NCI-H146 treated with DMSO at 0.1 percent for 48 hours (cell line): ENCODE results near the gene ITGA8.
A peak's percentile ranks its signal among the peaks of the same experiment; 100 is the strongest.
"Not testable (repeated sequence)": the region's sequence is repeated elsewhere in the genome, so short reads cannot be mapped to it uniquely, and the experiment has no call there.

Experiments used
- DNase-seq: peaks from one replicate; lab custom pipeline; 2025; ENCODE audit not compliant: unreplicated experiment; lab: John Stamatoyannopoulos, UW

ITGA8 gene

DNA sequence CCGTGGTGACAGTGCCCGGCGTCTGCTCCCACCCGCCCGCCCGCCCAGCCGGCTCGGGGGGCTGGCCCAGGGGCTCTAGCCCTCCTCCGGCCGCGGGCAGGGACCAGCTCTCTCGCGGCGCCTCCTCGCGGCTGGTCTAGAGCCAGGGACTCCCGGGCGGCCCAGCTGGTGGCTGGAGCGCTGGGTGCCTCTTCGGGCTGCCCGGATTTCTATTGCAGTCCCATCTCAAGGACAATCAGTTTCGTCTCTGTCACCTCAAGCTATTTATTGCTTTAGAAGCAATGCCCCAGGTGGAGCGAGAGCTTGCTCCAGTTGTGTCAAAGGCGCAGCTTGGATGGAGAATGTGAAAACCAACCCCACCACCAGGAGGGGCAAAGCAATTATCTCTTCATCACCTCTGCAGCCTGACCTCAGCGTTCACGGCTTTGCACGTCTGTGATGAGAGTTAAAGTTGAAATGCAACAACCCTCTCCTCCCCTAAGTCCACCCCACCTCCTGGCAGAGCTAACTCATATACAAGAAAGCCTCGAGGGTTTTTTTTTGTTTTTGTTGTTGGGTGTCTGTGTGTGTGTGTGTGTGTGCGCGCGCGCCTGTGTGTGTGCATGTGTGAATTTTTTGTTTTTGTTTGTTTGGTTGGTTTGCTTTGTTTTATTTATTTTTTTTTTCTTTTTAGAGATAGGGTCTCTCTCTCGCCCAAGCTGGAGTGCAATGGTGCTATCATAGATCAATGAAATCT, at the start of gene ITGA8:
ITGA8 (minus strand) TSS at position 24 of the 736 bp plus-strand sequence. CDS start 151 bp downstream, outside the sequence.
- DNase-seq, result peak; percentile 36

DNA sequence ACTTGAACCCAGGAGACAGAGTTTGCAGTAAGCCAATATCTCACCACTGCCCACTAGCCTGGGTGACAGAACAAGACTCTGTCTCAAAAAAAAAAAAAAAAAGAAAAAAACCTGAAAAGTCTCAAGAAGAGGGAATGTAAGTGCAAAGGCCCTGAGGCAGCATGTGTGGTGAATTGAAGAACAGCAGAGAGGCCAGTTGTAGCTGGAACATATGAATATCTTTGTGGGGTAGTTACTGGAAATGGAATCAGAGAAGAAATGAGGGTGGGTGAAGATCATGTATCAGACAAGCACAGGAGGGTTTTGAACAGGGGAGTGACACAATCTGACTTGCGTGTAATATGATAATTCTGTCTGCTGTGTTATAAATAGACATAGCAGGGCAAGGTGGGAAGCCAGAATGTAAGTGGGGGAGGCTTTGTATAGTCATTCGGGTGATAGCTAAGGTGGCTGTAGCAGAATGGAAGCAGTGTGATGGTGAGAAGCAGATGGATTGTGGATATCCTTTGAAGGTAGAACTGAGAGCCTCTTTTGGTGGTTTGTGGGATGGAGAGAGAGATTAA, 45.3 kb upstream of the ITGA8 start:
- no peak for DNase-seq

DNA sequence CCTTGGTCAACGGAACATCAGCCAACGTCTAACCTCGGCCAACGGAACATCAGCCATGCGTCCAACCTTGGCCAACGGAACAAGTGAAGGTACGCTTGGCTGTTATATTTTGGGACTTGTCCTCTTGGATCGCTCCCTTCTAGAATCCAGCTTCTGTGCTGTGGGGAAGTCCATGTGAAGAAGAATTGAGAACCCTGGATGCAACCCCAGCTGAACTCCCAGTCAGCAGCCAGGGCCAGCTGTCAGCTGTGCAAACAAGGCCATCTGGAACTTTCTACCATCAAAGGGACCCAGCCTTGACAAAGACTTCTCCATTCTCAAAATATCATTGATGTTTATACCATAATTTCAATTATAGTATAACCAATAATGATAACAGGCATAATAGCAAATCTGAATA, 43.3 kb upstream of the ITGA8 start:
- DNase-seq, result no peak

DNA sequence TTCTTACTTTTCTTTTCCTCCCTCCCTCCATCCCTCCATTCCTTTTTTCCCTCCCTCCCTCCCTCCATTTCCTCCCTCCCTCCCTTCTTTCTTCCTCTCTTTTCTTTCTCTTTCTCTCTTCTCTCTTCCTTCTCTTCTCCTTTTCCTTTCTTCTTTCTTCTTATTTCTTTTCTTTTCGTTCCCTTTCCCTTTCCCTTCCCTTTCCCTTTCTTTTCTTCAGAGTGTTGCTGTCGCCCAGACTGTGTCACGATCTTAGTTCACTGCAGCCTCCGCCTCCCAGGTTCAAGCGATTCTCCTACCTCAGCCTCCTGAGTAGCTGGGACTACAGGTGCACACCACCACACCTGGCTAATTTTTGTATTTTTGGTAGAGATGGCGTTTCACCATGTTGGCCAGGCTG, 42.5 kb upstream of the ITGA8 start:
- DNase-seq, result not testable (repeated sequence)

DNA sequence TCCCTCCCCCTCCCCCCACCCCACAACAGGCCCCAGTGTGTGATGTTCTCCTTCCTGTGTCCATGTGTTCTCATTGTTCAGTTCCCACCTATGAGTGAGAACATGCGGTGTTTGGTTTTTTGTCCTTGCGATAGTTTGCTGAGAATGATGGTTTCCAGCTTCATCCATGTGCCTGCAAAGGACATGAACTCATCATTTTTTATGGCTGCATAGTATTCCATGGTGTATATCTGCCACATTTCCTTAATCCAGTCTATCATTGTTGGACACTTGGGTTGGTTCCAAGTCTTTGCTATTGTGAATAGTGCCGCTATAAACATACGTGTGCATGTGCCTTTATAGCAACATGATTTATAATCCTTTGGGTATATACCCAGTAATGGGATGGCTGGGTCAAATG, 41.5 kb upstream of the ITGA8 start:
- DNase-seq, result not testable (repeated sequence)

DNA sequence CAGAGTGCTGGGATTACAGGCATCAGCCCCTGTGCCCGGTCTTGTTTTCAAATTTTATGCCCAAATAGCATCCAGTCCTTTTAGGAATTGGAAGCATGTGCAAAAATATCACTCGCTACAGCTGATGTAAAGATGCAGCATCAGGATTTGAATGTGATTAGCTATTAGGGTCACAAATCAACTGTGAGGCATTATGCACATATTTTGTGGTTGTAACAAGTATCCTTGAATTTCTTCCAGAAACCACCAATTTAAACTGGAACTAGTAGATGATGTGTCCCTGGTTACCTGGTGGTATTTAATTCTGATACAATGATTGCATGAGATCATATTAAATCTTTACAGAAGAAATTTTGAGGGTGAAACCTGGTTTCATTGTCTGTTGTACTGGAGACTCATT, 41.0 kb upstream of the ITGA8 start:
- no peak for DNase-seq

DNA sequence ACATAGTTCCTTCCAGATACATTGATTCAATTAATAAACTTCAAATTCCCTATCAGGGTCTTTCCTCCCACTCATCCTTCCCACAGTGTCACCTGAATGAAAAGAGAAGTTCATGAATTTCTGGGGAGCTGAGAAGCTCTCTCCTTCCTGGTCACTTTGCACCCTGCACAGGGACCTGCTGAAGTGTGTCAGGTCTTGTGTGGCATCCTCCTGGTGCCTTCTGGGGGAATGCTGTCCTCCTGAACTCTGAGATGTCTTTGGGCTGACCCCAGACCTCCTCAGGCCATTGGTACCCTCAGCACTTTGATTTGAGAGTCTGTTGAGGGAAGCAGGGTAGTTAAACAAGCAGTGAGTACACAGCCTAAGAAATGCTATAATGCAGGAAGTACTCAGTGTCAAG, 39.5 kb upstream of the ITGA8 start:
- DNase-seq, result no peak

DNA sequence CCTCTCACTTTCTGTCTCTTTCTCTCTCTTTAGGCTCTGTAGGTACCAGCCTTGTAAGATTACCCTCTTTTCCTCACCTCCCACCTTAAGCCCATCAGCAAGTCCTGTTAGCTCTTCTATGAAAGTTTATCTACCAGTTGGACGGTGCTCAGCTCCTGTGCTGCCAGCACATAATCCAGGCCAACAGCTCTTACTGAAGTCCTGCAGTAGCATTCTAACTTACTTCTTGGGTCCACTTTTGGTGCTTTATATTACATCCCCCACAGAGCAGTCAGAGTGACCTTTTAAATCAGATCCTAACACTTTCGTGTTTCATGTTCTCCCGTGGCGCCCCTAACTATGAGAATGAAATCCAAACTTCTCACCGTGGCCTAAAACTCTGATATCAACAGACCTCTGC, 38.9 kb upstream of the ITGA8 start:
- DNase-seq, result no peak

DNA sequence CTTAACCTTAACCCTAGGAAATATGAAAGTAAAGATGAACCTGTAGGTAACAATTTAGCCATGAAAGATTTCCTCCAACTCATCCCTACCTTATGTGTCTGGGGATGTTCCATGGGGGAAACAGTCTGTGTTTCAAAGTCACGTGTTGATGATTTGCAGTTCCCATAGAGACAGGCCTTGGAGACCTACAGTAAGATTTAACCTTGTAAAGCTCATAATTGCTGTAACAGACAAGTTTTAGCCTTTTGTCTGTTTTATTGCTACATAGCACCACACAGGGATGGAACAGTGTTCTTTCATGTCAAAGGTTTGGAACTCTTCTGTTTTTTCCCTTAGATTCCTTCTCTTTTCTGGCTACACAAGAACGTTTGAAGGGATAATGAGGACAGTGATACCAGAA, 35.2 kb upstream of the ITGA8 start:
- no peak for DNase-seq

DNA sequence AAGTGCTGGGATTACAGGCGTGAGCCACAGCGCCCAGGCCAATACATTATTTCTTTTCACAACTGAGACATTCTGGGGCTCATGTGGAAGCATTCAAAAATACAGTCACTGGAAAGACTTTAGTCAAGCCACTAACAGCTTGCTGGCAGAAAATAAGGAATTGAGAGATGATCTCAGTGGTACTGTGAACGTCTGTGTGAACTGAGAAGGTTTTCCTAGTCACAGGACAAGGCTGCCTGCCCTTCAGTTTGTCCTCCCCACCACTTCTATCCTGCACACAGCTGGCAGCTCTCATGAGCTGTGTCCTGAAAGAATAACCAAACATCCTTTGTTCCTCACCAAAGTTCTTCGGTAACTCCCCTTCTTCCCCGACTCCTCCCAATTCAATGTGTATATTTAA, 31.3 kb upstream of the ITGA8 start:
- no peak for DNase-seq

DNA sequence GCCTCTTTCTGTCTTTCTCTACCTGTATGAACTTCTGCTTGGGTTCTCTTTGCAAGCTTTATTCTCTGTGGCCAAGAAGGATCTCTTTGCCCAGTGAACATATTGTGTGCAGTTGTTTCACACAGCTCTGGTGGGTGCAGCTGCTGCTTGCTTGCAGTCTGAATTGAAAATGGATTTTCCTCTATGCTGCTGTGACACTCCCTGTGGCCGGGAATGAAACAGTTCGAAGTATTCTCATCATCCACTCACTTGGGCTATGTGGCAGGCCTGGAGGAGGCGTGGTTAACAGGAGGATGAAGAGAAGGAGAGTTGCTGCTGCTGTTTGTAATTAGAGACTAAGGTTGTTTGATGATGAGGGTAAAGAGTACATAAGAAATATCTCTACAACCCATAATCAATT, 28.4 kb upstream of the ITGA8 start:
- DNase-seq, result no peak

DNA sequence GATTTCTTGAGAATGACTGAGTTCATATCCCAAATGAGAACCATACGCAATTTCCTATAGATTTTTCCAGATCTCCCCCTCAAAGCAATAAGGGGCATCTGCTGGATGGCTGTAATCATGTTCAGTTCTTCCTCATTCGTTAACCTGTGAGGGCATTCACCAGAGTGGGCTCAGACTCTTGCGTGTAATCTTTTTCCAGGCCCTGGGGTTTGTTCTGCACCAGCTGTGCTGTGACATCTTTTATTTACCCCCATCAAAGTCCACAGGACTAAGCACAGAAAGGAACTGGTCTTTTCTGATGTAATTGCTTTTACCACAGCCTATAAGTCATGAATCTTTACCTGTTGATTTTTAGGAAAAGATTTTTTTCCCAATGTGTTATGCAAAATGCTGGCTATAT, 27.9 kb upstream of the ITGA8 start:
- DNase-seq, result no peak

DNA sequence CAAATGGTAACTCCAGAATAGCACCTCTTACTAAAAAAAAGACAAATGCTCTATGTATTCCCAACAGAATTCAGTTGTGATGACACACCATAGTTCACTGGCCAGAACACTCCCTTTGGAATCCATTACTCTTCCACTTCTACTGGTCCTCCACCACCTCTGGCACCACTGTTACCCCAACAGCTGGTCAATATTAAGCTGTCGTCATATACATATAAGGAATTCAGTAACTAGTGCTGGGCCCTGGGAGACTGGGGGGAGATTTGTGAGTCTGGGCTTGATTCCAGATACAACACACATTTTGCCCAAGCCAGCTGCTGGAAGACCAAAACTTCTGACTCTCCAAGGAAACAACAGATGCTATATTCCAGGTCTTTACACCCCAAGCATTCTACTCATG, 26.0 kb upstream of the ITGA8 start:
- no peak for DNase-seq

DNA sequence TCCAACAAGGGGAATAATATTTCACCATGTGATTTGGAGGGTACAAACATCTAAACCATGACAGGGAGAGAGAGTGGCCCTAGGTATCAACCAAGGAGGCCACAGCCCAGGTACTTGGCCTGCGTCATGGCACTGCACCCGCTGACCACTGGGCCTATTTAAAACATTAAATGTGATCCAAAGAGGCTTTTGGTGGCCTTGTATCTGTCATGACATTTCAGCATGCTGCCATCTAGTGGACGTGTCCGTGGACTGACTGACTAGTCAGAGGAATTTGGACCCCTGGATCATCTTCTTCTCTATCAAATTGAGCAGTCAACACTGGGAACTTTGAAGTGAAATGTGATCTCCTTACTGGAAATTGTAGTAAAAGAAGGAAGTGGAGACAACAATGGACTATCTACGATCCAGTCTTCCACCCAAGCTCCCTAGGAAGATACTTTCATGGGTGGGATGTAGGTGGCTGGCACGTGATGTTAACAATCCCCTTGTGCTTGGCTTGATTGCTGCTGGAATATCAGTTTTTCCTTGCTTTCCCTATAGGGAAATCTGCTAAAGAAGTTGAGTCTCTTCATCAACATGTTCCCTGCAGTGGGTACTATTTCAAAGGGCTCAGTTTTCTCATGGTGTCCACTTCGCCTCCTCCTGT, 24.6 kb upstream of the ITGA8 start:
- peak; percentile 36 for DNase-seq

DNA sequence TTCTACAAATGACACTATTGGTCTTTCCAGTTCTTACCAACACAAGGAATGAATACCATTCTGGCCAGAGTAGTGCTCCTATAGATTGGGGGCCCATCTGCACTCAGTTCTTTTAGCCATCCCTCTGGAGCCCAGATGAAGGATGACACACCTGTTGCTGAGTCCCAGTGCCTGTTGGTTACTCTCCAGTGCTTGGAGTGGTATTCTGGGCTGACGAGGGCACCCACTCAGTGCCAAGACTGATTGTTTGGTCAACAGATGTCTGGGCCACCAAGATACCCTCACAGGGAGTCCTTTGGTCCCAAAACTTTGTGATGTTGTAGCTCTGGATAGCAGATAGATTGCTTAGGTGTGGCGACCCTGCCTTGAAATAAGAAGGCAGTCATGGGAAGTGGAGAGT, 23.7 kb upstream of the ITGA8 start:
- DNase-seq, result no peak

DNA sequence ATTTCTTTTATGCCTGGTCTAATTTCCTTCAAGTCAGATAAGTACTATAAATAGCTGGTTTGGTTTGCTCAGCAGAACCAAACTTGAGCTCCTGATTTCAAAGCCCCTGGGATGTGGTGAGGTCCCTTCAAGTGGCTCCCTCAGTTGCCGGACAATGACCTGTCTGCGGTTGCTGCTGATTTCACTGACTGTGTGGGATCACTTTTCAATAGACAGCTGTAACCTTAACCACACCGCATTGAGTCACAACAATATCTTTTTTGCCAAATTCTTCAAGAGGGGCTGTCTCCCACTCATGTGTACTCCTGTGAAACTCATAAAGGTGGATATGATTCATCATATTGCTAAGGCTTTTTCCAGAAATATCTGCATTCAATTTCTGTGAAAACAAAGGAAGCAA, 23.1 kb upstream of the ITGA8 start:
- DNase-seq, result no peak

DNA sequence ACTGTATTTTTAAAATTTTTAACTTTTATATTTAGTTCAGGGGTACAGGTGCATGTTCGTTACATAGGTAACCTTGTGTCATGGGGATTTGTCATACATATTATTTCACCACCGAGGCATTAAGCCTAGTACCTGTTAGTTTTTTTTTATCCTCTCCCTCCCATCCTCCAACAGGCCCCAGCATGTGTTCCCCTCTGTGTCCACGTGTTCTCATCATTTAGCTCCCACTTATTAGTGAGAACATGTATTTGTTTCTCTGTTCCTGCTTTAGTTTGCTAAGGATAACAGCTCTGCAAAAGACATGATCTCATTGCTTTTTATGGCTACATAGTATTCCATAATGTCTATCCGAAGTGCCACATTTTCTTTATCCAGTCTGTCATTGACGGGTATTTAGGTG, 22.4 kb upstream of the ITGA8 start:
- DNase-seq, result no peak

DNA sequence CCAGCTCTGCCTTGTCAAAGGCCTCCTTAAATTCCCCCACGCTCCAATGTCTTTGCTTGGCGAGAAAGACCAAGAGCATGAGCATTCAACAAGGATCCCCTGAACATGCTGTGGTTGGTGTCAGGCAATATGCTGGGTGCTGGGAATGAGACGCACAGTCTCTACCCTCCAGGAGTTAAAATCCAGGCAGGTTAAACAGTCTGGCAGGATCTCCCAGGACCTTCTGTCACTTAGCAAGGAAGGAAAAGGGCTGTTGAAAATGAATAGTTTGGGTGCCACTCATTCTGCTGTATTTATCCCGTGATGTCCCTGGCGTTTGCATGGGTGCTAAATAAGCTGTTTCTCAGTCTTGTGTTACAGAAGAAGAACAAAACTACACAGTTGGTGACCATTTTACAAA, 21.9 kb upstream of the ITGA8 start:
- no peak for DNase-seq

DNA sequence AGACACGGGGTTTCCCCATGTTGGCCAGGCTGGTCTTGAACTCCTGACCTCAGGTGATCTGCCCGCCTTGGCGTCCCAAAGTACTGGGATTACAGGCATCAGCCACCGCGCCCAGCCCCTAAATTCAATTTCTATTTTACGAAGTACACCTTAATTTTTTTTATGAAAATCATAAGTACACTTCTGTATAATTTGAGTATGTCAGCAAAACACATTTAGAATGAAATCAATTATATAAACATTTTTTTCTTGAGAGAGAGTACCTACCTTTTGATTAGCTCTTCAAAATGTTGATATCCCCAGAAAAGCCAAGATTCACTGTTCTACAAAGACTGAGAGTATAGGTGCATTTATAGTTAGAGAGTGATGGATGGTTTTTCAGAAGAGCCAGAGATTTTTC, 20.5 kb upstream of the ITGA8 start:
- no peak for DNase-seq

DNA sequence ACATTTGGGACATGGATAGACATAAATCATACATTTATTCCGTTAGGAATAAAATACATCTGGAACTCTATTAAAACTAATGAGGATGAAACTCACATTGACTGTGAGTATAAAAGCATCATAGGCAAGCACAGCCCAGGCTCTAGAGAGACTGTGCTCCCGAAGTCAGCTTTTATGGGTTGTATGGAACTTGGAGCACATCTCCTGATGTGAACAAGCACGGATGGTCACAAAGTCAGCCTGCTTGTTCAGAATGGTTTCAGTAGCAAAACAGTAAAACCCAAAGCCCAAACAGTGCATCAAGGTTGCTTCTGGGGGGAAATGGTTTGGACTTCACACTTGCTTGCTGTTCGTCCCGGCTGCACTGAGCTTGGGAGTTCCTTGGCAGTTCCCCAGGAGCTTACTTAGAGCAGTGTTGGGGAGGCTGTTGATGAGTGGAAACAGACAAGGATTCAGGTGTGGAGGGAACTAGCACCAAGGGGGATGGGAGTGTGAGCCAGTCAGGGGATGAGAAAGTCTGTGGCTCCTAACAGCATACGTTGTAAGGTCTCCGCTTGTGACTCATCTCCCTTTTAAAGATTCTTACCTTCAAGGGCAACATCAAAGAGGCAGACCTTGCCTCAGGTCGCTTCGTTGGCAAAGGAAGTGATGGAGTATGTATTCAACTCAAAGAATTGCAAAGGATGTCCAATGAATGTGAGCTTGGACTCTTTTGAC, 19.7 kb upstream of the ITGA8 start:
- no peak for DNase-seq

DNA sequence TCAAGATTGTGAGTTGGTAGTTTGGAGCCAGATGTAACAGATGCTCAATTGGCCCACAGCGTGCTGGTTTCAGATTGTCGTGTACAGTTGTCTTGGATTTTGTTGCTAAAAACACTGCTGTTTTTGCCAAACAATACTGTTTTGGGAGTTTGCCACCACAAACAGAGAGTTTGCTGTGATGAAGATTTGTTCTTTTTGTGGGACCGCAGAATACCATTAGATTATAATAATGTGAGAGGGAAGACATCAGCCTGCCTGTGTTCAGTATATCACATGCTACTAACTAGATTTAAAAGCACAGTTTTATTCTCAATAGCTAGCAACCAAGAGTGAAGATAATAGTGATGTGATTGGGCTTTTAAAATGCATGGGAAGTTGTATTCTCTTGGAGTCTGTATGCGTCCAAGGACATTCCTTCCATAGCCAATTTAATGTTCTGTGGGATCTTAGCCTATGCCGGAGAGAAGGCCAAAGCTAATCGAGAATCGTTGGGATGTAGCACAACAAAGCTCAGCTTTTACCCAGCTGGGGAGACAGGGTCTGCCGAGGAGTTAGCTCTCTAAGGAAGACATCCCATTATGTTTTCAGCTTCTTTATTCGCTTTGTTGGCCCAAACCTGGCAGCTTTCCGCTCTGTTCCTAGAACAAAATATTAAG, 18.7 kb upstream of the ITGA8 start:
- DNase-seq, result no peak
